ENCODE data around the gene DBH.

Gene DBH

GRCh38 chr9:133645021-133645765, 9.0 kb downstream of the DBH start:
- DNase-seq = no peak

- DNase-seq = no peak
These were observed 11.0 kb downstream of the DBH start for GRCh38 chr9:133647148-133647547.

- DNase-seq = no peak
These were observed 11.8 kb downstream of the DBH start for GRCh38 chr9:133647765-133648469.

- DNase-seq = no peak
These were observed 13.0 kb downstream of the DBH start for GRCh38 chr9:133649194-133649593.

GRCh38 chr9:133650026-133650425, 13.9 kb downstream of the DBH start:
- no peak for DNase-seq

- DNase-seq = no peak
These were observed 17.5 kb downstream of the DBH start for GRCh38 chr9:133653638-133654037.

- DNase-seq = no peak
These were observed 18.8 kb downstream of the DBH start for GRCh38 chr9:133654736-133655657.

- no peak for DNase-seq
These were observed 19.5 kb downstream of the DBH start for GRCh38 chr9:133655701-133656100.

GRCh38 chr9:133656211-133657119, 20.3 kb downstream of the DBH start:
- DNase-seq = peak in 1 of 2 experiments; percentile 41

GRCh38 chr9:133657120-133657661, 21.0 kb downstream of the DBH start:
- peak; percentile 15 to 44 for DNase-seq

- DNase-seq = no peak
These were observed 22.6 kb downstream of the DBH start for GRCh38 chr9:133658442-133659431.

GRCh38 chr9:133659516-133659915, 23.4 kb downstream of the DBH start:
- no peak for DNase-seq

GRCh38 chr9:133661846-133662540, 25.8 kb downstream of the DBH start:
- DNase-seq = no peak

GRCh38 chr9:133664173-133665050, 28.2 kb downstream of the DBH start:
- DNase-seq = peak; percentile 50 to 70

- no peak for DNase-seq
These were observed 28.9 kb downstream of the DBH start for GRCh38 chr9:133665096-133665495.

- no peak for DNase-seq
These were observed 29.4 kb downstream of the DBH start for GRCh38 chr9:133665535-133665934.

- DNase-seq = no peak
These were observed 30.2 kb downstream of the DBH start for GRCh38 chr9:133666387-133666786.

GRCh38 chr9:133666845-133667244, 30.7 kb downstream of the DBH start:
- DNase-seq = no peak

Data from SHP77 (cell line).